Osteocyte (in vitro differentiated cells): ENCODE data around the gene SUSD3. TPM values are rescaled to one million over a fixed set of nuclear protein-coding genes. Genes with fewer than 3 reads are reported as not detected.
A peak's percentile ranks its signal among the peaks of the same experiment; 100 is the strongest.

Source experiments
- DNase-seq: peaks from one replicate; pipeline ENCODE4 v3.0.0; 2021; ENCODE audit warnings: mixed read lengths; ENCODE audit not compliant: unreplicated experiment; ENCODE audit errors: extremely low spot score
- H3K27ac Mint-ChIP-seq: one replicate; pipeline ENCODE4 v1.8.0; 2021; ENCODE audit warnings: mild to moderate bottlenecking, mixed read lengths; ENCODE audit not compliant: unreplicated experiment
- H3K27me3 Mint-ChIP-seq: one replicate; pipeline ENCODE4 v1.8.0; 2021; ENCODE audit warnings: mixed read lengths; ENCODE audit not compliant: unreplicated experiment
- H3K36me3 Mint-ChIP-seq: one replicate; pipeline ENCODE4 v1.8.0; 2021; ENCODE audit warnings: mixed read lengths; ENCODE audit not compliant: unreplicated experiment
- H3K4me1 Mint-ChIP-seq: one replicate; pipeline ENCODE4 v1.8.0; 2021; ENCODE audit warnings: mixed read lengths; ENCODE audit not compliant: unreplicated experiment
- H3K4me3 Mint-ChIP-seq: one replicate; pipeline ENCODE4 v1.8.0; 2021; ENCODE audit warnings: mild to moderate bottlenecking, moderate library complexity, mixed read lengths; ENCODE audit not compliant: unreplicated experiment
- H3K9me3 Mint-ChIP-seq: one replicate; pipeline ENCODE4 v1.8.0; 2021; ENCODE audit warnings: mixed read lengths; ENCODE audit not compliant: unreplicated experiment
- CTCF ChIP-seq: fragments of 200-600 bp; sonication (generic); IDR thresholded peaks from 2 replicates; pipeline ENCODE4 v1.5.0; 2021; ENCODE audit warnings: antibody characterized with exemption, mild to moderate bottlenecking, moderate library complexity
- long read RNA-seq: library from polyadenylated mRNA; unstranded; transcript quantifications from one replicate; pipeline ENCODE4 v2.0.0, GENCODE V29; 2021
- total RNA-seq: library from RNA; stranded (reverse); gene quantifications from 2 replicates; pipeline ENCODE4 v1.2.1, GENCODE V29; 2021

SUSD3 gene
- not detected in 2 replicates for total RNA-seq
- long read RNA-seq, result 0 reads

GRCh38 chr9:93058355-93059010 lies at the start of gene SUSD3:
SUSD3 (plus strand) TSS chr9:93058701; CDS start chr9:93058743, 42 bp downstream.
- no peaks in the 10 kb centered on the region for H3K36me3 Mint-ChIP-seq
- H3K27me3 Mint-ChIP-seq, result peaks cover 15% of the 10 kb centered on the region
- H3K4me3 Mint-ChIP-seq, result peak within 1 kb of the TSS; percentile 47
- no peak for TF ChIP-seq CTCF
- H3K9me3 Mint-ChIP-seq, result no peaks in the 10 kb centered on the region
- no peak within 1 kb of the TSS for H3K27ac Mint-ChIP-seq
- peaks cover 5% of the 10 kb centered on the region for H3K4me1 Mint-ChIP-seq
- DNase-seq, result no peak

GRCh38 chr9:93009337-93010015 lies 49.0 kb upstream of the SUSD3 start:
- DNase-seq, result peak; percentile 79
- Mint-ChIP-seq H3K4me1 (no peaks in the 10 kb centered on the region), H3K27ac (no peak overlapping the region), H3K36me3 (no peaks in the 10 kb centered on the region), H3K4me3 (no peak overlapping the region), H3K27me3 (peaks cover 15% of the 10 kb centered on the region), H3K9me3 (no peaks in the 10 kb centered on the region)
- no peak for TF ChIP-seq CTCF

DNA sequence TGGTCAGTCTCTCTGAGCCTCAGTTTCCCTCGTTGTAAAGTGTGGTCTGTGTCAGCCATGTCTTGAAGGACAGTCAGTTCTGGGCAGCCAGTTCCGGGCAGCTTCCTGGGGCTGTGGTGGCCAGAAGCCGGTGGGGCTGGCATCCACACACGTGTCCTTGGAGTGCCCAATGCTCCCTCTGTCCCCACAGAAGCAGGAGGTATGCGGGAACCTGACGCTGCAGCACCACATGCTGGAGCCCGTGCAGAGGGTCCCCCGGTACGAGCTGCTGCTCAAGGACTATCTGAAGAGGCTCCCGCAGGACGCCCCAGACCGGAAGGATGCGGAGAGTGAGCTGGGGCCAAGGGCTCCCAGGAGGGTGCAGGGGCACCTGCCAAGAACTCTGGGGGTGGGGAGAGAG lies 48.4 kb upstream of the SUSD3 start:
- H3K4me1 Mint-ChIP-seq, result no peaks in the 10 kb centered on the region
- no peaks in the 10 kb centered on the region for H3K9me3 Mint-ChIP-seq
- H3K27ac Mint-ChIP-seq, result no peak overlapping the region
- no peak for TF ChIP-seq CTCF
- no peak for DNase-seq
- peaks cover 14% of the 10 kb centered on the region for H3K27me3 Mint-ChIP-seq
- H3K4me3 Mint-ChIP-seq, result no peak overlapping the region
- H3K36me3 Mint-ChIP-seq, result no peaks in the 10 kb centered on the region

DNA sequence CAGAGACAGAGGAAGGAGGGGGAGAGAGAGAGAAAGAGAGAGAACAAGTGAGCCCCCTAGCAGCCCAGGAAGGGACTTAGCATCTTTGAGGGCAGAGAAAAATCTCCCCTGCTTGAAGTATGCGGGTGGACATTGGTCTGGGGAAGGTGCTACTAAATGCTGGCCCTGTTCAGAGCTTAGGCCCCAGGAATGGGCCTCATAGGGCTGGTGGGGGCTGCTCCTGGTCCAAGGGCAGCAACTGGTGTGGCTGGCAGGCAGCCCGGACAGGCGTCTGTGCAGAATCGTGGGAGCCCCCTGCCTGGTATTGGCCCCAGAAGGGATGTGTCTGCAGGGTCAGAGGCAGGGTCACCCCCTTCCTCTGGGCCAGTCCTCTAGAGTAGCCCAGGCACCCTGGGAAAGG lies 47.8 kb upstream of the SUSD3 start:
- Mint-ChIP-seq H3K27ac (no peak overlapping the region), H3K36me3 (no peaks in the 10 kb centered on the region), H3K4me3 (no peak overlapping the region), H3K9me3 (no peaks in the 10 kb centered on the region), H3K4me1 (no peaks in the 10 kb centered on the region), H3K27me3 (peaks cover 7% of the 10 kb centered on the region)
- TF ChIP-seq CTCF, result no peak
- peak; percentile 72 for DNase-seq

- H3K9me3 Mint-ChIP-seq, result no peaks in the 10 kb centered on the region
- DNase-seq, result peak; percentile 80
- TF ChIP-seq CTCF, result no peak
- no peaks in the 10 kb centered on the region for H3K36me3 Mint-ChIP-seq
- H3K27me3 Mint-ChIP-seq, result peaks cover 5% of the 10 kb centered on the region
- H3K4me3 Mint-ChIP-seq, result no peak overlapping the region
- H3K27ac Mint-ChIP-seq, result no peak overlapping the region
- no peaks in the 10 kb centered on the region for H3K4me1 Mint-ChIP-seq
These were observed 47.4 kb upstream of the SUSD3 start for GRCh38 chr9:93011114-93011513.
